WTC11 (cell line): ENCODE results near the gene CYP46A1. TPM values are rescaled to one million over a fixed set of nuclear protein-coding genes. Genes with fewer than 3 reads are reported as not detected.
A peak's percentile ranks its signal among the peaks of the same experiment; 100 is the strongest.

Experiments used
- ATAC-seq: fragments of 200-7000 bp; cut with Tn5 transposase; 2 replicates; pipeline ENCODE4 v1.10.0; 2021; ENCODE audit warnings: mild to moderate bottlenecking, moderate library complexity
- CTCF ChIA-PET: fragments of 300-600 bp; sonication (Branson Sonifier 250); formaldehyde crosslinking; loops from one replicate; lab custom pipeline; 2021; ENCODE audit warnings: antibody characterized with exemption; lab: Charles Lee
- POLR2A ChIA-PET: fragments of 350-600 bp; sonication (Branson Sonifier 250); formaldehyde crosslinking; loops from one replicate; lab custom pipeline; 2021; ENCODE audit warnings: antibody characterized with exemption; lab: Charles Lee
- DNase-seq: peaks from one replicate; pipeline ENCODE4 v3.0.0; 2021; ENCODE audit warnings: low spot score
- H3K27ac Mint-ChIP-seq: 2 replicates; pipeline ENCODE4 v1.8.0; 2021; ENCODE audit warnings: mixed read lengths
- H3K27me3 Mint-ChIP-seq: 2 replicates; pipeline ENCODE4 v1.8.0; 2021; ENCODE audit warnings: low read depth, mild to moderate bottlenecking, moderate library complexity, mixed read lengths
- H3K36me3 Mint-ChIP-seq: 2 replicates; pipeline ENCODE4 v1.8.0; 2021; ENCODE audit warnings: mixed read lengths
- H3K4me1 Mint-ChIP-seq: 2 replicates; pipeline ENCODE4 v1.8.0; 2022; ENCODE audit warnings: mixed read lengths
- H3K4me3 Mint-ChIP-seq: 2 replicates; pipeline ENCODE4 v1.8.0; 2021; ENCODE audit warnings: mild to moderate bottlenecking, moderate library complexity, mixed read lengths
- H3K9me3 Mint-ChIP-seq: 2 replicates; pipeline ENCODE4 v1.8.0; 2021; ENCODE audit warnings: mixed read lengths
- GRHL2 ChIP-seq: fragments of 250-450 bp; sonication (Bioruptor Pico); IDR thresholded peaks from 2 replicates; pipeline ENCODE4 v1.8.0; 2022; ENCODE audit warnings: mild to moderate bottlenecking, moderate library complexity; ENCODE audit not compliant: insufficient replicate concordance, severe bottlenecking
- NR1H2 ChIP-seq: sonication (generic); formaldehyde crosslinking; IDR thresholded peaks from 2 replicates; pipeline ENCODE4 v1.9.0; 2021; ENCODE audit warnings: mild to moderate bottlenecking, moderate library complexity, missing genetic modification reagents
- total RNA-seq: library from RNA; stranded (reverse); gene quantifications from 3 replicates; pipeline ENCODE4 v1.2.3, GENCODE V29; 2021
- TF ChIP-seq, protein P1 (sequence below): sonication (generic); formaldehyde crosslinking; IDR thresholded peaks from 2 replicates; pipeline ENCODE4 v1.8.1; 2022; ENCODE audit warnings: mild to moderate bottlenecking, missing genetic modification reagents, moderate library complexity, borderline replicate concordance
- TF ChIP-seq, protein P2 (sequence below): sonication (generic); formaldehyde crosslinking; IDR thresholded peaks from 2 replicates; pipeline ENCODE4 v1.8.0; 2023; ENCODE audit warnings: missing genetic modification reagents
- TF ChIP-seq, protein P3 (sequence below): fragments of 250-450 bp; sonication (Bioruptor Pico); IDR thresholded peaks from 2 replicates; pipeline ENCODE4 v1.9.0; 2021; ENCODE audit warnings: mild to moderate bottlenecking, borderline replicate concordance
- TF ChIP-seq, protein P4 (sequence below): sonication (generic); formaldehyde crosslinking; IDR thresholded peaks from 2 replicates; pipeline ENCODE4 v1.8.1; 2022; ENCODE audit warnings: missing genetic modification reagents, borderline replicate concordance
- TF ChIP-seq, protein P5 (sequence below): sonication (generic); formaldehyde crosslinking; IDR thresholded peaks from 2 replicates; pipeline ENCODE4 v1.8.0; 2022; ENCODE audit warnings: missing genetic modification reagents

The CYP46A1 gene
- total RNA-seq, 1 experiment from 2014 or later = 0.77 TPM

DNA sequence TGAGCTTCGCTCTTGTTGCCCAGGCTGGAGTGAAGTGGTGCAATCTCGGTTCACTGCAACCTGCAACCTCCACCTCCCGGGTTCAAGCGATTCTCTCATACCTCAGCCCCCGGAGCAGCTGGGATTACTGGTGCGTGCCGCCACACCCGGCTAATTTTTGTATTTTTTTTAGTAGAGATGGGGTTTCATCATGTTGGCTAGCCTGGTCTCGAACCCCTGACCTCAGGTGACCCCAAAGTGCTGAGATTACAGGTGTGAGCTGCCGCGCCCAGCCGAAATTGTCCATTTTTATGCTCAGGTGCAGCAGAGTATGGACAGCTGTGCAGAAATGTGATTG is 19.2 kb upstream of the CYP46A1 start (continued):
- TF ChIP-seq NR1H2 (CRISPR knock-in tag) = no peak
- TF ChIP-seq, protein P1, sequence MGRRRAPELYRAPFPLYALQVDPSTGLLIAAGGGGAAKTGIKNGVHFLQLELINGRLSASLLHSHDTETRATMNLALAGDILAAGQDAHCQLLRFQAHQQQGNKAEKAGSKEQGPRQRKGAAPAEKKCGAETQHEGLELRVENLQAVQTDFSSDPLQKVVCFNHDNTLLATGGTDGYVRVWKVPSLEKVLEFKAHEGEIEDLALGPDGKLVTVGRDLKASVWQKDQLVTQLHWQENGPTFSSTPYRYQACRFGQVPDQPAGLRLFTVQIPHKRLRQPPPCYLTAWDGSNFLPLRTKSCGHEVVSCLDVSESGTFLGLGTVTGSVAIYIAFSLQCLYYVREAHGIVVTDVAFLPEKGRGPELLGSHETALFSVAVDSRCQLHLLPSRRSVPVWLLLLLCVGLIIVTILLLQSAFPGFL = no peak
- no peak for TF ChIP-seq GRHL2 (CRISPR knock-in tag)

DNA sequence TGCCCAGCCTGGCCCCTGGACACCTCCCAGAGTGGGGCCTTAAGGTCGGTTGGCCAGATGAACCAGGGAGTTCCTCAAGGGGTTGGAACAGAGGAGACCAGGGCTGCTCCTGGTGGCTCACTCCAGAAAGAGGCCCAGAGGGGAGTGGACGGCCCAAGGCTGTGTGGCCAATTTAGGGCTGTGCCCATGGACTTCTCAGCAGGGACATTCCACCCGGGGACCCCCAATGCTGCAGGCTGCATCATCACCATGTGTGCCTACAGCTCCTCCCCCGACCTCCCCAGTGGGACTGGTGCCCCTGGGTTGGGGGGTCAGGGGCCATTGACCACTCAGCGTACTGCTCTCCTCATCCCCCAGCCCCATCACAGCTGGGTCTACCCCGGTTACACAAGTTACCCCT is 17.6 kb upstream of the CYP46A1 start:
- Mint-ChIP-seq H3K4me3 (no peak overlapping the region), H3K27ac (no peak overlapping the region)
- TF ChIP-seq, protein P2, sequence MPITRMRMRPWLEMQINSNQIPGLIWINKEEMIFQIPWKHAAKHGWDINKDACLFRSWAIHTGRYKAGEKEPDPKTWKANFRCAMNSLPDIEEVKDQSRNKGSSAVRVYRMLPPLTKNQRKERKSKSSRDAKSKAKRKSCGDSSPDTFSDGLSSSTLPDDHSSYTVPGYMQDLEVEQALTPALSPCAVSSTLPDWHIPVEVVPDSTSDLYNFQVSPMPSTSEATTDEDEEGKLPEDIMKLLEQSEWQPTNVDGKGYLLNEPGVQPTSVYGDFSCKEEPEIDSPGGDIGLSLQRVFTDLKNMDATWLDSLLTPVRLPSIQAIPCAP (CRISPR knock-in tag) = no peak
- TF ChIP-seq, protein P3, sequence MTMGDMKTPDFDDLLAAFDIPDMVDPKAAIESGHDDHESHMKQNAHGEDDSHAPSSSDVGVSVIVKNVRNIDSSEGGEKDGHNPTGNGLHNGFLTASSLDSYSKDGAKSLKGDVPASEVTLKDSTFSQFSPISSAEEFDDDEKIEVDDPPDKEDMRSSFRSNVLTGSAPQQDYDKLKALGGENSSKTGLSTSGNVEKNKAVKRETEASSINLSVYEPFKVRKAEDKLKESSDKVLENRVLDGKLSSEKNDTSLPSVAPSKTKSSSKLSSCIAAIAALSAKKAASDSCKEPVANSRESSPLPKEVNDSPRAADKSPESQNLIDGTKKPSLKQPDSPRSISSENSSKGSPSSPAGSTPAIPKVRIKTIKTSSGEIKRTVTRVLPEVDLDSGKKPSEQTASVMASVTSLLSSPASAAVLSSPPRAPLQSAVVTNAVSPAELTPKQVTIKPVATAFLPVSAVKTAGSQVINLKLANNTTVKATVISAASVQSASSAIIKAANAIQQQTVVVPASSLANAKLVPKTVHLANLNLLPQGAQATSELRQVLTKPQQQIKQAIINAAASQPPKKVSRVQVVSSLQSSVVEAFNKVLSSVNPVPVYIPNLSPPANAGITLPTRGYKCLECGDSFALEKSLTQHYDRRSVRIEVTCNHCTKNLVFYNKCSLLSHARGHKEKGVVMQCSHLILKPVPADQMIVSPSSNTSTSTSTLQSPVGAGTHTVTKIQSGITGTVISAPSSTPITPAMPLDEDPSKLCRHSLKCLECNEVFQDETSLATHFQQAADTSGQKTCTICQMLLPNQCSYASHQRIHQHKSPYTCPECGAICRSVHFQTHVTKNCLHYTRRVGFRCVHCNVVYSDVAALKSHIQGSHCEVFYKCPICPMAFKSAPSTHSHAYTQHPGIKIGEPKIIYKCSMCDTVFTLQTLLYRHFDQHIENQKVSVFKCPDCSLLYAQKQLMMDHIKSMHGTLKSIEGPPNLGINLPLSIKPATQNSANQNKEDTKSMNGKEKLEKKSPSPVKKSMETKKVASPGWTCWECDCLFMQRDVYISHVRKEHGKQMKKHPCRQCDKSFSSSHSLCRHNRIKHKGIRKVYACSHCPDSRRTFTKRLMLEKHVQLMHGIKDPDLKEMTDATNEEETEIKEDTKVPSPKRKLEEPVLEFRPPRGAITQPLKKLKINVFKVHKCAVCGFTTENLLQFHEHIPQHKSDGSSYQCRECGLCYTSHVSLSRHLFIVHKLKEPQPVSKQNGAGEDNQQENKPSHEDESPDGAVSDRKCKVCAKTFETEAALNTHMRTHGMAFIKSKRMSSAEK (CRISPR knock-in tag) = no peak
- TF ChIP-seq, all 79 proteins: peak for 0
- ChIA-PET POLR2A (no interaction called here), CTCF (interaction anchor here (1.3 to 3.4 kb wide), 2 partner anchors 18 to 21 kb away, joined by 4 to 11 read pairs; partner anchors contain the start of gene CYP46A1)
- Mint-ChIP-seq H3K36me3 (no peaks in the 10 kb centered on the region), H3K9me3 (no peaks in the 10 kb centered on the region), H3K27me3 (peaks cover 9% of the 10 kb centered on the region), H3K4me1 (peaks cover 46% of the 10 kb centered on the region)
- ATAC-seq = no peak
- DNase-seq = no peak

DNA sequence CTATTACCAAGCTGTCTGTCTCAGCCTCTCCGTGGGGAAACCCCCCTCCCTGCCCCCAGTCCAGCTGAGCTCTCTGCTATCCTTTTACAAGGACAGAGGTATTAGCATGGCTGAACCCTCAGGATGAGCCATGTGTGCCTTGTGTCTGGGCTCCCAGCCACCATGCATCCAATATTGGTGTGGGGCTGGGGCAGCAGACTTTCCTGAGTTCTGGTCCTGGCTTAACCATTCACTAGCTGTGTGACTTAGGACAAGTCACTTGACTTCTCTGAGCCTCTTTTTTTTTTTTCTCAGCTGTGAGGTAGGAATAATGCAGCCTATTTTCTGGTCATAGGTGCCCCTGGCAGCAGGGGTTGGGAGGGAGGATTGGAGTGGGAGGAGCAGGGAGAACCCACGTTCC is 17.1 kb upstream of the CYP46A1 start:
- Mint-ChIP-seq H3K27me3 (peaks cover 6% of the 10 kb centered on the region; the same call in 1 of the 2 replicates), H3K27ac (no peak overlapping the region), H3K4me3 (no peak overlapping the region), H3K9me3 (no peaks in the 10 kb centered on the region), H3K36me3 (no peaks in the 10 kb centered on the region), H3K4me1 (peaks cover 51% of the 10 kb centered on the region)
- POLR2A ChIA-PET = no interaction called here
- CTCF ChIA-PET = interaction anchor here (1.2 to 3.4 kb wide), 3 partner anchors 17 to 441 kb away, joined by 3 to 13 read pairs (median 11); partner anchors contain the start of gene CYP46A1
- ATAC-seq = no peak
- DNase-seq = no peak
- TF ChIP-seq, protein P4, sequence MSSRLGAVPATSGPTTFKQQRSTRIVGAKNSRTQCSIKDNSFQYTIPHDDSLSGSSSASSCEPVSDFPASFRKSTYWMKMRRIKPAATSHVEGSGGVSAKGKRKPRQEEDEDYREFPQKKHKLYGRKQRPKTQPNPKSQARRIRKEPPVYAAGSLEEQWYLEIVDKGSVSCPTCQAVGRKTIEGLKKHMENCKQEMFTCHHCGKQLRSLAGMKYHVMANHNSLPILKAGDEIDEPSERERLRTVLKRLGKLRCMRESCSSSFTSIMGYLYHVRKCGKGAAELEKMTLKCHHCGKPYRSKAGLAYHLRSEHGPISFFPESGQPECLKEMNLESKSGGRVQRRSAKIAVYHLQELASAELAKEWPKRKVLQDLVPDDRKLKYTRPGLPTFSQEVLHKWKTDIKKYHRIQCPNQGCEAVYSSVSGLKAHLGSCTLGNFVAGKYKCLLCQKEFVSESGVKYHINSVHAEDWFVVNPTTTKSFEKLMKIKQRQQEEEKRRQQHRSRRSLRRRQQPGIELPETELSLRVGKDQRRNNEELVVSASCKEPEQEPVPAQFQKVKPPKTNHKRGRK (CRISPR knock-in tag) = no peak
- TF ChIP-seq, protein P5, sequence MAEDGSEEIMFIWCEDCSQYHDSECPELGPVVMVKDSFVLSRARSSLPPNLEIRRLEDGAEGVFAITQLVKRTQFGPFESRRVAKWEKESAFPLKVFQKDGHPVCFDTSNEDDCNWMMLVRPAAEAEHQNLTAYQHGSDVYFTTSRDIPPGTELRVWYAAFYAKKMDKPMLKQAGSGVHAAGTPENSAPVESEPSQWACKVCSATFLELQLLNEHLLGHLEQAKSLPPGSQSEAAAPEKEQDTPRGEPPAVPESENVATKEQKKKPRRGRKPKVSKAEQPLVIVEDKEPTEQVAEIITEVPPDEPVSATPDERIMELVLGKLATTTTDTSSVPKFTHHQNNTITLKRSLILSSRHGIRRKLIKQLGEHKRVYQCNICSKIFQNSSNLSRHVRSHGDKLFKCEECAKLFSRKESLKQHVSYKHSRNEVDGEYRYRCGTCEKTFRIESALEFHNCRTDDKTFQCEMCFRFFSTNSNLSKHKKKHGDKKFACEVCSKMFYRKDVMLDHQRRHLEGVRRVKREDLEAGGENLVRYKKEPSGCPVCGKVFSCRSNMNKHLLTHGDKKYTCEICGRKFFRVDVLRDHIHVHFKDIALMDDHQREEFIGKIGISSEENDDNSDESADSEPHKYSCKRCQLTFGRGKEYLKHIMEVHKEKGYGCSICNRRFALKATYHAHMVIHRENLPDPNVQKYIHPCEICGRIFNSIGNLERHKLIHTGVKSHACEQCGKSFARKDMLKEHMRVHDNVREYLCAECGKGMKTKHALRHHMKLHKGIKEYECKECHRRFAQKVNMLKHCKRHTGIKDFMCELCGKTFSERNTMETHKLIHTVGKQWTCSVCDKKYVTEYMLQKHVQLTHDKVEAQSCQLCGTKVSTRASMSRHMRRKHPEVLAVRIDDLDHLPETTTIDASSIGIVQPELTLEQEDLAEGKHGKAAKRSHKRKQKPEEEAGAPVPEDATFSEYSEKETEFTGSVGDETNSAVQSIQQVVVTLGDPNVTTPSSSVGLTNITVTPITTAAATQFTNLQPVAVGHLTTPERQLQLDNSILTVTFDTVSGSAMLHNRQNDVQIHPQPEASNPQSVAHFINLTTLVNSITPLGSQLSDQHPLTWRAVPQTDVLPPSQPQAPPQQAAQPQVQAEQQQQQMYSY (CRISPR knock-in tag) = 0 out of 2 replicates have a peak, but pooled peaks have one; percentile 4
